Measurements from ENCODE around the gene CCNT2.

DNA sequence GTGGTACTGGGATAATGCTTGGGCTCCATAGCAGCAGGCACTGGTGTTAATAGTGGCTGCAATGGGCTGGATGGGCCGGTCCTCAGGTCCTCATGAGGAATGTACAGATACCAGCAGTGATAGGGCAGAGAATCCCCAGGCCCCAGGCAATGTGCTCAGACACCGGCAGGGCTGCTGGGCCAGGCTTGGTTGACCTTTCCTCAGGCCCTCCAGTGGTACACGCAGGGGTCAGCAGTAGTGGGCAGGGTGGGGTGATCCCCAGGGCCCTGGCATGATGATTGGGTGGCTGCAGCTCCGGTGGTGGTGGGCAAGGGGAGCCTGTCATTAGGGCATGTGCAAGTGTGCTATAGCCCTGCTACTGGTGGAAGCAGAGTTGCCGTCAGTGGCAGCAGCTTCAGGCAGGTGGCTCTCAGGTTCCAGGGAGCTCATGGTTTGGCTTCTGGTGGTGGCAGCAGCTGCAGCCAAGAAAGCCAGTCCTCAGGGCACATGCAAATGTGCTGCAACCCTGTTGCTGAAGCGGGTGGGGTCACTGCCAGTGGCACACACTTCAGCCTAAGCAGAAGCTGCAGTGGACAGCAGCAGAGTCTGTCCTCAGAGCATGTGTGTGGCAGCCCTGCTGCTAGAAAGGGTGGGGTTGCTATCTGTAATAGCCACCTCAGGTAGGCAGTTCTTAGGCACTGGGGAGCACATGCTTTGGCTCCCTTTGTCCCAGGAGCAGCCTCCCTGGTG is 56.8 kb downstream of the CCNT2 start:
- no peak for TF ChIP-seq CTCF (IDR thresholded peaks at IDR 0.05; ENCODE audit: borderline replicate concordance, extremely low read depth, low read length, poor library complexity, severe bottlenecking)
- no peak for TF ChIP-seq EZH2 (IDR thresholded peaks at IDR 0.05; ENCODE audit: borderline replicate concordance, low read depth, low read length, severe bottlenecking)

All from DND-41 (cell line).